DOHH2 (cell line): ENCODE results near the gene SUCNR1.

Experiments
- EZH2phosphoT487 ChIP-seq: fragments of 200-600 bp; sonication (generic); IDR thresholded peaks from 2 replicates; pipeline ENCODE4 v1.6.1; 2017; ENCODE audit warnings: borderline replicate concordance, mild to moderate bottlenecking, antibody characterized with exemption, low read length, moderate library complexity, mixed read lengths
- TF ChIP-seq, protein P1 (sequence below): fragments of 200-600 bp; sonication (generic); IDR thresholded peaks from one replicate; pipeline ENCODE4 v1.5.1; 2014; ENCODE audit warnings: antibody characterized with exemption, mild to moderate bottlenecking, low read depth, low read length; ENCODE audit not compliant: poor library complexity, severe bottlenecking

DNA sequence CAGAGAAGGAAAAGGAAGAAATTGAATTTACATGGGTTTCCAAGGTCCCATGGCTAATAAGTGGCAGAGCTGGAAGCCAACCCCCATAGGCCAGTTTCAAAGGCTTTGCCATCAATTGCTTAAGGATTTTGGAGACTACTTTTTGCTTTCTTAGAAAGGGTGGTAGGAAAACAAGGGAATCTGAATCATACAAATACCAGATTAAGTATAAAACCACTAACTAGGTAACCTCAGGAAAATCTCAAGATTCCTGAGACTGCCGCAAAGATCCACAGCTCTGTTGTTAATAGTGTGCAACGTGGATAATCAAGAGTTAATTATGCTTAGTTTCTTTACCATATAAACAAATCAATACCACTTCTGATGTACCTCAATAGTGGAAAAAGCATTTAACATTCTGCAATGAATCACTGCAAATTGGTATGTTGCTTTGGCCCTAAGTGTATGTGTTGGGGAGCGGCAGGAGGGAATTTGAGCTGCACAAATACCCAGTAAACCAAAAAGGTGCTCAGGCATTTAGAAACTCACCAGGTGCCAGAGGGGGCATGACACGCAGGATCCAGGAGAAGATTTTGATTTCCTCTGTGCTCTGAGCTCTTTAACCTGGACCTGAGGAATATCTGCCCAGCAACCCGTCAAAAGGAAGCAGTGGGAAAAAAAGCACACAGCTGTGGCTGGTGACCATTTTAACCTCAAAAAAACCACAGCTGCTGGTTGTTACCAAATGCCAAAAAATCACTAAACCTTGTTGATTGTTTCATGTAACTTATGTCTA is 37.5 kb upstream of the SUCNR1 start:
- TF ChIP-seq, protein P1, sequence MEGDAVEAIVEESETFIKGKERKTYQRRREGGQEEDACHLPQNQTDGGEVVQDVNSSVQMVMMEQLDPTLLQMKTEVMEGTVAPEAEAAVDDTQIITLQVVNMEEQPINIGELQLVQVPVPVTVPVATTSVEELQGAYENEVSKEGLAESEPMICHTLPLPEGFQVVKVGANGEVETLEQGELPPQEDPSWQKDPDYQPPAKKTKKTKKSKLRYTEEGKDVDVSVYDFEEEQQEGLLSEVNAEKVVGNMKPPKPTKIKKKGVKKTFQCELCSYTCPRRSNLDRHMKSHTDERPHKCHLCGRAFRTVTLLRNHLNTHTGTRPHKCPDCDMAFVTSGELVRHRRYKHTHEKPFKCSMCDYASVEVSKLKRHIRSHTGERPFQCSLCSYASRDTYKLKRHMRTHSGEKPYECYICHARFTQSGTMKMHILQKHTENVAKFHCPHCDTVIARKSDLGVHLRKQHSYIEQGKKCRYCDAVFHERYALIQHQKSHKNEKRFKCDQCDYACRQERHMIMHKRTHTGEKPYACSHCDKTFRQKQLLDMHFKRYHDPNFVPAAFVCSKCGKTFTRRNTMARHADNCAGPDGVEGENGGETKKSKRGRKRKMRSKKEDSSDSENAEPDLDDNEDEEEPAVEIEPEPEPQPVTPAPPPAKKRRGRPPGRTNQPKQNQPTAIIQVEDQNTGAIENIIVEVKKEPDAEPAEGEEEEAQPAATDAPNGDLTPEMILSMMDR, result no peak
- TF ChIP-seq EZH2phosphoT487, result no peak
